Activated B cell treated with CpG ODN at 0.5 μM for 24 hours (primary cell): Measurements from ENCODE around the gene PRELID2. TPM values are rescaled to one million over a fixed set of nuclear protein-coding genes. Genes with fewer than 3 reads are reported as not detected.
"Not testable (repeated sequence)": the region's sequence is repeated elsewhere in the genome, so short reads cannot be mapped to it uniquely, and the experiment has no call there.

Experiments used
- ATAC-seq: fragments of 200-7000 bp; cut with Tn5 transposase; one replicate; pipeline ENCODE4 v1.10.0; 2021; ENCODE audit warnings: low read depth, mild to moderate bottlenecking, moderate library complexity
- CTCF ChIA-PET: fragments of 350-600 bp; sonication (Branson Sonifier 250); formaldehyde crosslinking; loops from one replicate; lab custom pipeline; 2021; ENCODE audit warnings: antibody characterized with exemption; lab: Charles Lee
- POLR2A ChIA-PET: fragments of 350-600 bp; sonication (Branson Sonifier 250); formaldehyde crosslinking; loops from one replicate; lab custom pipeline; 2021; ENCODE audit warnings: antibody characterized with exemption; lab: Charles Lee
- DNase-seq: peaks from one replicate; pipeline ENCODE4 v3.0.0; 2022
- H3K27ac Mint-ChIP-seq: one replicate; pipeline ENCODE4 v1.8.0; 2020; ENCODE audit warnings: mixed read lengths
- H3K27me3 Mint-ChIP-seq: one replicate; pipeline ENCODE4 v1.8.0; 2021; ENCODE audit warnings: mixed read lengths
- H3K36me3 Mint-ChIP-seq: one replicate; pipeline ENCODE4 v1.8.0; 2021; ENCODE audit warnings: low read depth, mixed read lengths
- H3K4me1 Mint-ChIP-seq: one replicate; pipeline ENCODE4 v1.8.0; 2021; ENCODE audit warnings: mixed read lengths
- H3K4me3 Mint-ChIP-seq: one replicate; pipeline ENCODE4 v1.8.0; 2020; ENCODE audit warnings: mild to moderate bottlenecking, mixed read lengths
- H3K9me3 Mint-ChIP-seq: one replicate; pipeline ENCODE4 v1.8.0; 2020; ENCODE audit warnings: mixed read lengths
- intact Hi-C: fragments of 100-400 bp; cut with micrococcal nuclease; formaldehyde crosslinking; loops from one replicate; pipeline ENCODE4 v1.15.1; 2024
- total RNA-seq: library from RNA; stranded (reverse); gene quantifications from 2 replicates; pipeline ENCODE4 v1.2.3, GENCODE V29; 2022
- TF ChIP-seq, protein P1 (sequence below): fragments of 200-600 bp; IDR thresholded peaks from one replicate; pipeline ENCODE4 v1.8.0; 2022; ENCODE audit warnings: antibody characterized with exemption, mild to moderate bottlenecking

The PRELID2 gene
- total RNA-seq, 1 donor from 2014 or later = 3.3 TPM

DNA sequence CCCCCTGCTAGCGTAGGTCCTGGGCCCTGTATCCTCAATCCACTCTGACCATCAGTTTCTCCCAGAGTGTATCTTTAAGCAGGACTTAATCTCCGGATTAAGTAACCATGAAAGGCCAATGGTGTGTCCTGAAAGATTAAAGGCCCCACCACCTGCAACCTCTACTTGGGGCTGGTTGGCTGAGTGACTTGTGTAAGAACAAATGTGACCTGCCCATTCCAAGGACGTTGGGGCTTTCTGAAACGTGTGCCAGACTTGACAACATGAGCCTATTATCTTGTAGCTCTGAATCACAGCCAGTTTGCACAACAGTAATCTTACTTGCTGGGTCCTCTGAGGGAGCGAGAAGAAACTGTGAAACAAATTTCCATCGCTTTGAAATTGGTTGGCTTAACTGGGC lies 3.1 kb upstream of the PRELID2 start:
- Mint-ChIP-seq H3K27me3 (peaks cover 7% of the 10 kb centered on the region), H3K36me3 (no peaks in the 10 kb centered on the region), H3K27ac (no peak overlapping the region), H3K9me3 (no peaks in the 10 kb centered on the region), H3K4me3 (no peak overlapping the region), H3K4me1 (peaks cover 14% of the 10 kb centered on the region)
- POLR2A ChIA-PET = no interaction called here
- TF ChIP-seq, protein P1, sequence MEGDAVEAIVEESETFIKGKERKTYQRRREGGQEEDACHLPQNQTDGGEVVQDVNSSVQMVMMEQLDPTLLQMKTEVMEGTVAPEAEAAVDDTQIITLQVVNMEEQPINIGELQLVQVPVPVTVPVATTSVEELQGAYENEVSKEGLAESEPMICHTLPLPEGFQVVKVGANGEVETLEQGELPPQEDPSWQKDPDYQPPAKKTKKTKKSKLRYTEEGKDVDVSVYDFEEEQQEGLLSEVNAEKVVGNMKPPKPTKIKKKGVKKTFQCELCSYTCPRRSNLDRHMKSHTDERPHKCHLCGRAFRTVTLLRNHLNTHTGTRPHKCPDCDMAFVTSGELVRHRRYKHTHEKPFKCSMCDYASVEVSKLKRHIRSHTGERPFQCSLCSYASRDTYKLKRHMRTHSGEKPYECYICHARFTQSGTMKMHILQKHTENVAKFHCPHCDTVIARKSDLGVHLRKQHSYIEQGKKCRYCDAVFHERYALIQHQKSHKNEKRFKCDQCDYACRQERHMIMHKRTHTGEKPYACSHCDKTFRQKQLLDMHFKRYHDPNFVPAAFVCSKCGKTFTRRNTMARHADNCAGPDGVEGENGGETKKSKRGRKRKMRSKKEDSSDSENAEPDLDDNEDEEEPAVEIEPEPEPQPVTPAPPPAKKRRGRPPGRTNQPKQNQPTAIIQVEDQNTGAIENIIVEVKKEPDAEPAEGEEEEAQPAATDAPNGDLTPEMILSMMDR = no peak
- CTCF ChIA-PET = no interaction called here
- intact Hi-C loops = loop anchor here (10.0 kb wide), 1 partner anchor 607 kb away; the partner anchor contains the start of gene TCERG1
- ATAC-seq = no peak
- DNase-seq = no peak

DNA sequence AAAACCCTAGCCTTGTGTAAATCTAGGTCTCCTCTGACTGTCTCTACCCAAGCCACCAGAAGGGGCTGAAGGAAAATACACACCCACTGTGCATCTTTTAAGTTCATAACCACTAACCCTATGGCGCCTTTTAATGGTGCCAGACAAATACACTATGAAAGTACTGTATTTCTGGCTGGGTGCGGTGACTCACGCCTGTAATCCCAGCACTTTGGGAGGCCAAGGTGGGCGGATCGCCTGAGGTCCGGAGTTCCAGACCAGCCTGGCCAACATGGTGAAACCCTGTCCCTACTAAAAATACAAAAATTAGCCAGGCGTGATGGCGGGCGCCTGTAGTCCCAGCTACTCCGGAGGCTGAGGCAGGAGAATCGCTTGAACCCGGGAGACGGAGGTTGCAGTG lies 1.1 kb upstream of the PRELID2 start:
- DNase-seq, H3K9me3 Mint-ChIP-seq, CTCF ChIA-PET, H3K36me3 Mint-ChIP-seq, ATAC-seq, POLR2A ChIA-PET, H3K27ac Mint-ChIP-seq, H3K27me3 Mint-ChIP-seq: not testable (repeated sequence)
- peaks cover 14% of the 10 kb centered on the region for H3K4me1 Mint-ChIP-seq
- intact Hi-C loops = loop anchor here (10.0 kb wide), 1 partner anchor 609 kb away; the partner anchor contains the start of gene TCERG1
- peak overlapping the region; percentile 78 for H3K4me3 Mint-ChIP-seq

DNA sequence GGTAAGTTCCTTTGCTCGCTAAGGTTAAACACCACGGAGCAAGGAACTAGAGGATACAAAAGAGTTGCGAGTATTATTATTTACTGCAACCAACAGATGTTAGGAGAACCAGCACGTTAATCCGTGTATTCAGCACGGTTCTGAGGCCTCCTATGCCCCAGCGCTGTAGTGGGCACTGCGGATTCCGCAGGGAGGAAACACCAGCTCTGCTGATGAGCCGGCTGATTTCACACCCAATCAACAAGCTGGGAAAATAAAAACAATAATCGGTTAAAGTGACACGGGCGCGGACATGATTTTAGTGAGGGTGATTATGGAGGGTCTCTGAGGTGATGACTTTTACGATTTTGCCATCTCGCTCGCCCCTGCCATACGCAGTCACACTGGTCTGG lies 702 bp upstream of the PRELID2 start:
- H3K27ac Mint-ChIP-seq = no peak overlapping the region
- POLR2A ChIA-PET = no interaction called here
- TF ChIP-seq, protein P1 = no peak
- no peak for DNase-seq
- CTCF ChIA-PET = interaction anchor here (1.7 kb wide), 1 partner anchor 10 kb away, joined by 9 read pairs; no protein-coding TSS in a partner anchor
- H3K9me3 Mint-ChIP-seq = no peaks in the 10 kb centered on the region
- H3K4me1 Mint-ChIP-seq = peaks cover 14% of the 10 kb centered on the region
- peaks cover 5% of the 10 kb centered on the region for H3K27me3 Mint-ChIP-seq
- intact Hi-C loops = loop anchor here (10.0 kb wide), 1 partner anchor 609 kb away; the partner anchor contains the start of gene TCERG1
- H3K36me3 Mint-ChIP-seq = no peaks in the 10 kb centered on the region
- ATAC-seq = no peak
- peak overlapping the region; percentile 78 for H3K4me3 Mint-ChIP-seq

GRCh38 chr5:145834554-145834916 lies 607 bp downstream of the PRELID2 start:
- Mint-ChIP-seq H3K27ac (no peak overlapping the region), H3K4me3 (peak overlapping the region; percentile 78), H3K9me3 (no peaks in the 10 kb centered on the region), H3K36me3 (no peaks in the 10 kb centered on the region), H3K27me3 (no peaks in the 10 kb centered on the region), H3K4me1 (peaks cover 14% of the 10 kb centered on the region)
- TF ChIP-seq, protein P1 = no peak
- DNase-seq (no peak), ATAC-seq (no peak)
- intact Hi-C loops = loop anchor here (10.0 kb wide), 1 partner anchor 610 kb away; the partner anchor contains the start of gene TCERG1
- CTCF ChIA-PET = interaction anchor here (1.7 kb wide), 1 partner anchor 8 kb away, joined by 9 read pairs; no protein-coding TSS in a partner anchor
- POLR2A ChIA-PET = no interaction called here

DNA sequence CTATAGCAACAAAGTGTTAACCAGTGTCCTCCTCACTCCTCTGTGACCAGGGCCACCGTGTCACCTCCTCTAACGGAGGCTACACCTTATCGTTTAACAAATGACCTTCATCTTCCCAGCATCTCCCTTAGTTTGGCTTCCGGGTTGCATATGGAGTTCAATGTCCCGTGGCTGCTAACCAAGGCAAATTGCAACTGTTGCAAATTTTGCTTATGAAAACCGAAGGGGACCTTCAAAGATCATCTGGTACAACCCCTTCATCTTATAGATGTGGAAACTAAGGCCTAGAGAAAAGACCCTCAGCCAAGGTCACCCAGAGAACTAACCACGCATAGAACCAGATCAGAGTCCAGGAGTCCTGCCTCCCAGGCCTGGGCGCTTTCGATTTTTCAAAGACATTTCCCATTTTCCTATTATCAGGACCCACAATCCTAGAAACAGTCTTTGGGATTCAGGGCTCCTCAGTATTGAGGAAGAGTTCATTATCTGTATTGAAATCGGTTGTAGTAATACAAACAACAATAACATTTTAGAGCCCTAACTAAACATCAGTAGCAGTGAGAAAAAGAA lies 1.4 kb downstream of the PRELID2 start:
- Mint-ChIP-seq H3K9me3 (no peaks in the 10 kb centered on the region), H3K4me3 (peak overlapping the region; percentile 22), H3K4me1 (peaks cover 14% of the 10 kb centered on the region), H3K27ac (no peak overlapping the region), H3K27me3 (no peaks in the 10 kb centered on the region), H3K36me3 (no peaks in the 10 kb centered on the region)
- POLR2A ChIA-PET = no interaction called here
- CTCF ChIA-PET = no interaction called here
- intact Hi-C loops = loop anchor here (10.0 kb wide), 1 partner anchor 611 kb away; the partner anchor contains the start of gene TCERG1
- DNase-seq = no peak
- TF ChIP-seq, protein P1 = no peak
- no peak for ATAC-seq
